Effector memory CD8-positive, alpha-beta T cell (primary cell): ENCODE data around the gene CHAT.

Source experiments
- ATAC-seq: fragments of 150-1000 bp; cut with Tn5 transposase; replicated peaks from 2 replicates; pipeline ENCODE4 v1.10.0; 2021; ENCODE audit warnings: mild to moderate bottlenecking, moderate library complexity
- DNase-seq, 3 experiments: peaks; one replicate each; pipeline ENCODE4 v3.0.0; 2021
- H3K27ac Mint-ChIP-seq, 2 donors: one replicate each; pipeline ENCODE4 v1.8.0; 2022; ENCODE audit warnings: mild to moderate bottlenecking in 2 of 2, mixed read lengths in 2 of 2, moderate library complexity in 2 of 2
- H3K27me3 Mint-ChIP-seq, 2 donors: one replicate each; pipeline ENCODE4 v1.8.0; 2022; ENCODE audit warnings: mixed read lengths in 2 of 2
- H3K36me3 Mint-ChIP-seq: one replicate; pipeline ENCODE4 v1.8.0; 2022; ENCODE audit warnings: mild to moderate bottlenecking, moderate library complexity, mixed read lengths; ENCODE audit not compliant: insufficient read depth
- H3K4me1 Mint-ChIP-seq, 2 donors: one replicate each; pipeline ENCODE4 v1.8.0; 2022; ENCODE audit warnings: low read depth in 2 of 2, mixed read lengths in 2 of 2
- H3K4me3 Mint-ChIP-seq, 2 donors: one replicate each; pipeline ENCODE4 v1.8.0; 2022; ENCODE audit warnings: mild to moderate bottlenecking in 2 of 2, mixed read lengths in 2 of 2, moderate library complexity in 2 of 2
- H3K9me3 Mint-ChIP-seq, 2 donors: one replicate each; pipeline ENCODE4 v1.8.0; 2022; ENCODE audit warnings: mixed read lengths in 2 of 2

Gene CHAT

DNA sequence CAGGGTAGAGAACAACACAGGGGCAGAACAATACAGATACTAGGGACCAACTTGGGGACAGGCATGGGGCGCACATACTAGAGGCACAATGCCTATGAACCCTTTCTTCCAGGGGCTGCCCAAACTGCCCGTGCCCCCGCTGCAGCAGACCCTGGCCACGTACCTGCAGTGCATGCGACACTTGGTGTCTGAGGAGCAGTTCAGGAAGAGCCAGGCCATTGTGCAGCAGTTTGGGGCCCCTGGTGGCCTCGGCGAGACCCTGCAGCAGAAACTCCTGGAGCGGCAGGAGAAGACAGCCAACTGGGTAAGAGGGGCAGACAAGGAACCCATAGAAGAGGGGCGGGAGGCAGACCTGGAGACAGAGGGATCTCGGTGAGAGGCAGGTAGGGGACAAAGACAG lies 5.8 kb downstream of the CHAT start:
- no peak for DNase-seq
- Mint-ChIP-seq H3K9me3 (no peaks in the 10 kb centered on the region), H3K4me1 (peaks cover 2% of the 10 kb centered on the region in 2 donors), H3K27ac (no peak overlapping the region), H3K4me3 (no peak overlapping the region), H3K27me3 (peaks cover 48 to 100% of the 10 kb centered on the region in 2 donors), H3K36me3 (no peaks in the 10 kb centered on the region)
- no peak for ATAC-seq

- Mint-ChIP-seq H3K9me3 (no peaks in the 10 kb centered on the region), H3K4me1 (peaks cover 0 to 2% of the 10 kb centered on the region in 2 donors), H3K4me3 (no peak overlapping the region), H3K36me3 (no peaks in the 10 kb centered on the region), H3K27ac (no peak overlapping the region), H3K27me3 (peaks cover 43 to 100% of the 10 kb centered on the region in 2 donors)
- ATAC-seq (no peak), DNase-seq (no peak)
These were observed 6.5 kb downstream of the CHAT start for GRCh38 chr10:49620286-49620810.

GRCh38 chr10:49620841-49621378 lies 7.1 kb downstream of the CHAT start:
- Mint-ChIP-seq H3K4me1 (peaks cover 0 to under 1% of the 10 kb centered on the region in 2 donors), H3K27ac (no peak overlapping the region), H3K36me3 (no peaks in the 10 kb centered on the region), H3K27me3 (peaks cover 38 to 94% of the 10 kb centered on the region in 2 donors), H3K9me3 (no peaks in the 10 kb centered on the region), H3K4me3 (no peak overlapping the region)
- ATAC-seq: no peak
- no peak for DNase-seq

DNA sequence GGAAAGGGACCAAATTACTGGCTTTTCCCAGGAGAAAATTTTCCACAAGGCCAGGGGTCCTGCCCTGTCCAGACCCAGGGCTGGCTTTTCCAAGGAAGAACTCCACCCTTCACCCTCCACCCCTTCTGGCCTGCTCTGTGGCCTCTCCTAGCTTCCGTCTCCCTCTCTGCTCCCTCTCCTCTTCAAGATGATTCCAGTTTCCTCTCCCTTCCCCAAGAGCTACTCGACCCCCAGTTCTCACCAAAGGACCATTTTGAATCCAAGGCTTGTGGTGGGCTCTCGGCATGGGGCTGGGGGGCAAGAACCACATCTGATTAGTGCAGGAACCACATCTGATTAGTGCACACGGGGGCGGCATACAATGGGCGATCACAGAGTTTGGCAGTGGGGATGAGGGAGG lies 7.7 kb downstream of the CHAT start:
- no peak overlapping the region for H3K4me3 Mint-ChIP-seq
- no peak overlapping the region for H3K27ac Mint-ChIP-seq
- H3K36me3 Mint-ChIP-seq: no peaks in the 10 kb centered on the region
- peaks cover 35 to 88% of the 10 kb centered on the region in 2 donors for H3K27me3 Mint-ChIP-seq
- no peaks in the 10 kb centered on the region for H3K9me3 Mint-ChIP-seq
- no peaks in the 10 kb centered on the region for H3K4me1 Mint-ChIP-seq
- DNase-seq (no peak), ATAC-seq (no peak)

DNA sequence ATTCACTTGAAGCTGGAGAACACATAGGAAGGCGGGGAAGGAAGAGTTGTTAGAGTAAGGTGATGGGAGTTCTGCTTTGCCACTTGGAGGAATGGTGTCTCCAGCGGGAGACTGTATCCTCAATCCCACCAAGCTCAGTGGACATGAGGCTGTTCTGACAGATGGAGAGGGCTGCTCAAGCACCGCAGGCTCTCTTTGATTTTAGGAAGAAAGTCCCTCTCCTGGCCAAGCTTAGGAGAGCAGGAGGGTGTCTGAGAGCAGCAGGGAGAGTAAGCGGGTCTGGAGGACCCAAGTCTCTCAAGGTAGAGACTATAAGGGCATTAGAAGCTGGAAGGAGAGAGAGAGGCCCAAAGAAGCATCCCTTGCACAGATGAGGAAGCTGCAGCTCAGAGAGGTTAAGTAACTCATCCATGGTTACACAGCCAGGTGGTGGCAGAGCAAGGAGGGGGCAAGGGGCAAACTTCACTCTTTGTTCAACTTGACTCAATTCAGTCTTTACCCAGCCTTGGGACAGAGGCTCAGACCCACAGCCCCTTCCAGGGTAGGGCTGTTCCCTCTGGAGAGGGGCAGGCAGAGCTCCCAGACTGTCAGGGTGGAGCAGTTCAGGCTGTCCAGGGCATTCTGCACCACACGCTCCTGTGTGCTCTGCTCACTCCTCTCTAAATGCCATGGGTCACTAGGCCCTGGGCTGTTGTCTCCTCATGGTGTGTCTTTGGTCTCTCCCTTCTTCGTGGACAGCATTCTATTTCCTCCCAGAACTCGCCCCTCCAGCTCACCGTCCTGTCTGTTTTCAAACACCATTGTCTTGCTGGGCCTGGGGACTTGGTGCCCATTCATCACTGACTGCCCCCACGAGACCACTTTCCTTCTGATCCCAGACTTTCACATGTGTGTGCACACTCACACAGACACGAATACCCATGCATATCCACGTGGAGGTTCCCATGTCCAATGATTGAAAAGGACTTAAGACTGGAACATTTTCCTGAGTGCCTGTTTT lies 8.9 kb downstream of the CHAT start:
- H3K9me3 Mint-ChIP-seq: no peaks in the 10 kb centered on the region
- DNase-seq: no peak
- H3K36me3 Mint-ChIP-seq: no peaks in the 10 kb centered on the region
- no peaks in the 10 kb centered on the region for H3K4me1 Mint-ChIP-seq
- H3K27me3 Mint-ChIP-seq: peaks cover 25 to 76% of the 10 kb centered on the region in 2 donors
- ATAC-seq: no peak
- H3K27ac Mint-ChIP-seq: no peak overlapping the region
- no peak overlapping the region for H3K4me3 Mint-ChIP-seq

DNA sequence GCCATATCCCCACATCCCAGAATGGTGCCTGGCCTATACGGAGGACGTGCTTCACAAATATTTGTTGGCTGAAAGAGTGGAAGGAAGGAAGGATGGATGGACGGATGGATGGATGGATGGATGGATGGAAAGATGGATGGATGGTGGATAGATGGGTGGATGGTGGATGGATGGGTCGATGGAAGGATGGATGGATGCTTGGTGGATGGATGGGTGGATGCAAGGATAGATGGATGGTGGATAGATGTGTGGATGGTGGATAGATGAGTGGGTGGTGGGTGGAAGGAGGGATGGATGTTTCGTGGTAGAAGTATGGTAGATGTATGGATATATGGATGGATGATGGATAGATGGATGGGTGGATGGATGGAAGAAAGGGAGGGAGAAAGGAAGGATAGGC lies 10.8 kb downstream of the CHAT start:
- H3K36me3 Mint-ChIP-seq: no peaks in the 10 kb centered on the region
- DNase-seq (no peak), ATAC-seq (no peak)
- peaks cover 7 to 57% of the 10 kb centered on the region in 2 donors for H3K27me3 Mint-ChIP-seq
- H3K27ac Mint-ChIP-seq: no peak overlapping the region
- no peak overlapping the region for H3K4me3 Mint-ChIP-seq
- no peaks in the 10 kb centered on the region for H3K4me1 Mint-ChIP-seq
- H3K9me3 Mint-ChIP-seq: no peaks in the 10 kb centered on the region

GRCh38 chr10:49625411-49625810 lies 11.6 kb downstream of the CHAT start:
- DNase-seq (no peak), ATAC-seq (no peak)
- Mint-ChIP-seq H3K36me3 (no peaks in the 10 kb centered on the region), H3K4me1 (no peaks in the 10 kb centered on the region), H3K27ac (no peak overlapping the region), H3K4me3 (no peak overlapping the region), H3K9me3 (no peaks in the 10 kb centered on the region), H3K27me3 (peaks cover 0 to 49% of the 10 kb centered on the region in 2 donors)

GRCh38 chr10:49627038-49627437 lies 13.2 kb downstream of the CHAT start:
- DNase-seq: no peak
- H3K9me3 Mint-ChIP-seq: no peaks in the 10 kb centered on the region
- H3K4me3 Mint-ChIP-seq: no peak overlapping the region
- H3K27me3 Mint-ChIP-seq: peaks cover 0 to 33% of the 10 kb centered on the region in 2 donors
- no peak for ATAC-seq
- H3K36me3 Mint-ChIP-seq: no peaks in the 10 kb centered on the region
- no peaks in the 10 kb centered on the region for H3K4me1 Mint-ChIP-seq
- H3K27ac Mint-ChIP-seq: no peak overlapping the region

DNA sequence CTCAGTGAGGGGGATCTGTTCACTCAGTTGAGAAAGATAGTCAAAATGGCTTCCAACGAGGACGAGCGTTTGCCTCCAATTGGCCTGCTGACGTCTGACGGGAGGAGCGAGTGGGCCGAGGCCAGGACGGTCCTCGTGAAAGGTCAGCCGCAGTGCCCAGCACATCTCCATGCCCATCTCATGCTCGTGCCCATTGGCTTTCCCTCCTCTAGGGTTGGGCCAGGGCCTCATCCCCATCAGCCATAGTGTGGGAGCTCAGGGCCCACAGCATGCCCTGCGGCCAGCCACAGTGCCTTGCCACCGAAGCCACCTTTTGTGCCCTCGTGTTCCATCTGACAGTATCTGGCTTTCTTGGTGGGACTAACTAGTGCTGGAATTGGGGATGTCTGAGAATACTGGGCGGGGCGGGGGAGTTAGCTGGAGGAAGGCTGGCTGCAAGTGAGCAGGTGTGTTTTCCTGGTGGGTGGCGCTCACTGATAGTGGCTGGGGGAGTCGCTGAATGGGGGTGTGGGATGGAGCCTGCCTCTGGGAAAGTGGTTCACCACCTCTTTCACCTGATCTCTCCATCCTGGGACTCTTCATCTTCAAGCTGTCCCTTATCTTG lies 13.9 kb downstream of the CHAT start:
- no peaks in the 10 kb centered on the region for H3K4me1 Mint-ChIP-seq
- no peak for DNase-seq
- no peaks in the 10 kb centered on the region for H3K36me3 Mint-ChIP-seq
- no peak overlapping the region for H3K4me3 Mint-ChIP-seq
- no peak overlapping the region for H3K27ac Mint-ChIP-seq
- no peaks in the 10 kb centered on the region for H3K9me3 Mint-ChIP-seq
- no peak for ATAC-seq
- H3K27me3 Mint-ChIP-seq: peaks cover 0 to 26% of the 10 kb centered on the region in 2 donors

- Mint-ChIP-seq H3K27me3 (peaks cover 0 to 17% of the 10 kb centered on the region in 2 donors), H3K9me3 (no peaks in the 10 kb centered on the region), H3K4me3 (no peak overlapping the region), H3K4me1 (no peaks in the 10 kb centered on the region), H3K27ac (no peak overlapping the region), H3K36me3 (no peaks in the 10 kb centered on the region)
- no peak for ATAC-seq
- DNase-seq: no peak
These were observed 14.8 kb downstream of the CHAT start for GRCh38 chr10:49628599-49628998.

GRCh38 chr10:49629431-49629881 lies 15.6 kb downstream of the CHAT start:
- no peaks in the 10 kb centered on the region for H3K9me3 Mint-ChIP-seq
- H3K27ac Mint-ChIP-seq: no peak overlapping the region
- no peaks in the 10 kb centered on the region for H3K36me3 Mint-ChIP-seq
- no peak overlapping the region for H3K4me3 Mint-ChIP-seq
- no peaks in the 10 kb centered on the region for H3K4me1 Mint-ChIP-seq
- peaks cover 0 to 9% of the 10 kb centered on the region in 2 donors for H3K27me3 Mint-ChIP-seq
- DNase-seq: no peak
- no peak for ATAC-seq

GRCh38 chr10:49631975-49632374 lies 18.1 kb downstream of the CHAT start:
- H3K27ac Mint-ChIP-seq: no peak overlapping the region
- H3K4me3 Mint-ChIP-seq: no peak overlapping the region
- no peak for ATAC-seq

DNA sequence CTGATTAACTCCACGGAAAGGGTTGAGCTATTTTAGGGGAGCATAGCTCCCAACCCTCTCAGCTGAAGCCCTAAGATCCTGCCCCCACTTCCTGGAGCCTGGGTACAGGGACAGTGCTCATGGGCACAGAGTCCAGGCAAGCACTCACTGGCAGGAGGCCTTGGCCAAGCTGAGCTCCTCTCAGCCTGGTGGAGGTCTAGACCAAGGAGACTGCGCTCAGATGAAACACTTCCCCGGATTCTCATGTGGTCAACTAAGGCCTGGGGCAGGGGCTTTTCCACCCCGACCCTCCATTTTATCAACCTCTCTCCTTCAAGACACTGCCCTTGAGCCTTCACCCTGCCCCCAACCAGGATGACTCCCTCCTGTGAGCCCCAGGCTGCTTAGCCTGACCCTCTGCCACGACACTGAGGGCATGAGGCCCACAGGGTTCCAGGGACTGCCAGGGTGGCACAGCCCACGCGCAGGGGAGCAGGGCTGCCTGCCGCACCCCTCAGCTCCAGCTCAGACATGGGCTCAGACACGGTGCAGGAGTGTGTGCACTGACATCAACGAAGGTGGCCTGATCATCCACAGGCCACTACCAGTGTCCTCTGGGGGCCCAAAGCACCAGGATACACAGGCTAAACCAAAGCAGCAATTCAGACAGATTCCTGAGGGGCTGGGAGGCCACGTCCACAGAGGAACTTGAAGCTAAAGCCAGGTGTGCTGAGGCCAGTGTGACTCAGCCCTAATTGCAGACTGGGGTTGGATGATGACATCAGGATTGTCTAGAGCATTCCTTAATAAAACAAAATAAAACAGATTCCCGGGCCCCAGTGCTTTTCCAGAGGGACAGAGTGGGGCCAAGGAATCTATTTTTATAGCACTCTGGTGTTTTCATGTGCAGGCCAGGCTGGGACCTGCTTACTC lies 18.8 kb downstream of the CHAT start:
- no peak overlapping the region for H3K4me3 Mint-ChIP-seq
- peaks cover 0 to 3% of the 10 kb centered on the region in 2 donors for H3K27me3 Mint-ChIP-seq
- no peaks in the 10 kb centered on the region for H3K9me3 Mint-ChIP-seq
- H3K4me1 Mint-ChIP-seq: no peaks in the 10 kb centered on the region
- ATAC-seq (no peak), DNase-seq (no peak)
- H3K27ac Mint-ChIP-seq: no peak overlapping the region
- no peaks in the 10 kb centered on the region for H3K36me3 Mint-ChIP-seq

More at GRCh38 chr10:49631975-49632374, 18.1 kb downstream of the CHAT start:
- Mint-ChIP-seq H3K27me3 (no peaks in the 10 kb centered on the region), H3K9me3 (no peaks in the 10 kb centered on the region), H3K36me3 (no peaks in the 10 kb centered on the region), H3K4me1 (no peaks in the 10 kb centered on the region)
- DNase-seq: no peak
